ENCODE results near the gene S100A8.
"Not testable (repeated sequence)": the region's sequence is repeated elsewhere in the genome, so short reads cannot be mapped to it uniquely, and the experiment has no call there.

S100A8 gene

GRCh38 chr1:153417136-153417888 is 26.4 kb upstream of the S100A8 start:
- Histone ChIP-seq H3K4me2 (ENCODE audit: low read depth, low read length, poor library complexity, severe bottlenecking) (no peak overlapping the region), H3K9me2 (replicated peaks; ENCODE audit: insufficient read depth, low read length) (no peaks in the 10 kb centered on the region), H2AFZ (ENCODE audit: low read depth, low read length, severe bottlenecking) (no peak overlapping the region), H3K27me3 (ENCODE audit: low read length) (no peaks in the 10 kb centered on the region), H3K4me3 (ENCODE audit: insufficient read depth, low read length, poor library complexity, severe bottlenecking) (no peak overlapping the region), H3K9me3 (ENCODE audit: insufficient read depth, low read length) (no peaks in the 10 kb centered on the region), H3K36me3 (ENCODE audit: low read length) (no peaks in the 10 kb centered on the region), H3K79me2 (ENCODE audit: insufficient read depth, low read length) (no peaks in the 10 kb centered on the region), H3F3A (ENCODE audit: insufficient read depth) (no peaks in the 10 kb centered on the region), H3K27ac (ENCODE audit: low read depth, low read length) (no peak overlapping the region), H3K9ac (ENCODE audit: low read length) (no peak overlapping the region), H4K20me1 (ENCODE audit: low read depth, low read length) (no peaks in the 10 kb centered on the region)
- TF ChIP-seq EZH2phosphoT487 (conservative IDR thresholded peaks at IDR 0.05; ENCODE audit: low read length) (no peak), CTCF (IDR thresholded peaks at IDR 0.05; ENCODE audit: insufficient read depth, low read length, poor library complexity, severe bottlenecking) (no peak)

GRCh38 chr1:153415850-153416570 is 25.1 kb upstream of the S100A8 start, which contains the start of gene S100A7A:
Gene S100A7A, plus strand, starts transcription at chr1:153416520. Its CDS starts 1,563 bp downstream, at chr1:153418083.
- Histone ChIP-seq H3K9ac (ENCODE audit: low read length) (no peak within 1 kb of the TSS), H3K36me3 (ENCODE audit: low read length) (no peaks in the 10 kb centered on the region), H3K4me2 (ENCODE audit: low read depth, low read length, poor library complexity, severe bottlenecking) (no peak within 1 kb of the TSS), H3F3A (ENCODE audit: insufficient read depth) (no peaks in the 10 kb centered on the region), H3K79me2 (ENCODE audit: insufficient read depth, low read length) (no peaks in the 10 kb centered on the region), H2AFZ (ENCODE audit: low read depth, low read length, severe bottlenecking) (no peak within 1 kb of the TSS), H3K27me3 (ENCODE audit: low read length) (no peaks in the 10 kb centered on the region), H3K4me3 (ENCODE audit: insufficient read depth, low read length, poor library complexity, severe bottlenecking) (no peak within 1 kb of the TSS), H3K9me3 (ENCODE audit: insufficient read depth, low read length) (no peaks in the 10 kb centered on the region), H4K20me1 (ENCODE audit: low read depth, low read length) (no peaks in the 10 kb centered on the region), H3K27ac (ENCODE audit: low read depth, low read length) (no peak within 1 kb of the TSS), H3K9me2 (replicated peaks; ENCODE audit: insufficient read depth, low read length) (no peaks in the 10 kb centered on the region)
- TF ChIP-seq EZH2phosphoT487 (conservative IDR thresholded peaks at IDR 0.05; ENCODE audit: low read length) (no peak), CTCF (IDR thresholded peaks at IDR 0.05; ENCODE audit: insufficient read depth, low read length, poor library complexity, severe bottlenecking) (no peak)

- H3K4me2 ChIP-seq (ENCODE audit: low read depth, low read length, poor library complexity, severe bottlenecking); H3K27ac ChIP-seq (ENCODE audit: low read depth, low read length); H3K9me2 ChIP-seq (replicated peaks; ENCODE audit: insufficient read depth, low read length); H4K20me1 ChIP-seq (ENCODE audit: low read depth, low read length); H2AFZ ChIP-seq (ENCODE audit: low read depth, low read length, severe bottlenecking); H3K9ac ChIP-seq (ENCODE audit: low read length); H3K27me3 ChIP-seq (ENCODE audit: low read length); H3K9me3 ChIP-seq (ENCODE audit: insufficient read depth, low read length); H3K4me3 ChIP-seq (ENCODE audit: insufficient read depth, low read length, poor library complexity, severe bottlenecking); H3F3A ChIP-seq (ENCODE audit: insufficient read depth); H3K36me3 ChIP-seq (ENCODE audit: low read length); H3K79me2 ChIP-seq (ENCODE audit: insufficient read depth, low read length): not testable (repeated sequence)
Observed at GRCh38 chr1:153413961-153414360, 23.1 kb upstream of the S100A8 start.

GRCh38 chr1:153407274-153407673 is 16.4 kb upstream of the S100A8 start:
- H3K79me2 ChIP-seq (ENCODE audit: insufficient read depth, low read length); H3K27me3 ChIP-seq (ENCODE audit: low read length); H3K36me3 ChIP-seq (ENCODE audit: low read length); H3K9ac ChIP-seq (ENCODE audit: low read length); H3F3A ChIP-seq (ENCODE audit: insufficient read depth); H3K4me3 ChIP-seq (ENCODE audit: insufficient read depth, low read length, poor library complexity, severe bottlenecking); H2AFZ ChIP-seq (ENCODE audit: low read depth, low read length, severe bottlenecking); H4K20me1 ChIP-seq (ENCODE audit: low read depth, low read length); H3K27ac ChIP-seq (ENCODE audit: low read depth, low read length); H3K9me3 ChIP-seq (ENCODE audit: insufficient read depth, low read length); H3K9me2 ChIP-seq (replicated peaks; ENCODE audit: insufficient read depth, low read length); H3K4me2 ChIP-seq (ENCODE audit: low read depth, low read length, poor library complexity, severe bottlenecking): not testable (repeated sequence)

- H3K4me3 ChIP-seq (ENCODE audit: insufficient read depth, low read length, poor library complexity, severe bottlenecking); H3K4me2 ChIP-seq (ENCODE audit: low read depth, low read length, poor library complexity, severe bottlenecking); H3K36me3 ChIP-seq (ENCODE audit: low read length); H3K9ac ChIP-seq (ENCODE audit: low read length); H4K20me1 ChIP-seq (ENCODE audit: low read depth, low read length); H3K9me2 ChIP-seq (replicated peaks; ENCODE audit: insufficient read depth, low read length); H3K9me3 ChIP-seq (ENCODE audit: insufficient read depth, low read length); H3K27ac ChIP-seq (ENCODE audit: low read depth, low read length); H3F3A ChIP-seq (ENCODE audit: insufficient read depth); H3K27me3 ChIP-seq (ENCODE audit: low read length); H3K79me2 ChIP-seq (ENCODE audit: insufficient read depth, low read length); H2AFZ ChIP-seq (ENCODE audit: low read depth, low read length, severe bottlenecking): not testable (repeated sequence)
Observed at GRCh38 chr1:153405825-153406599, 15.1 kb upstream of the S100A8 start.
